GM12874 (cell line): ENCODE results near the gene KIAA1671.

Experiments used
- TF ChIP-seq, protein P1 (sequence below): IDR thresholded peaks from 2 replicates; pipeline ENCODE4 v1.5.1; 2011; ENCODE audit warnings: low read depth, mild to moderate bottlenecking, control low read depth, low read length, moderate library complexity; ENCODE audit not compliant: insufficient read depth

KIAA1671 gene

DNA sequence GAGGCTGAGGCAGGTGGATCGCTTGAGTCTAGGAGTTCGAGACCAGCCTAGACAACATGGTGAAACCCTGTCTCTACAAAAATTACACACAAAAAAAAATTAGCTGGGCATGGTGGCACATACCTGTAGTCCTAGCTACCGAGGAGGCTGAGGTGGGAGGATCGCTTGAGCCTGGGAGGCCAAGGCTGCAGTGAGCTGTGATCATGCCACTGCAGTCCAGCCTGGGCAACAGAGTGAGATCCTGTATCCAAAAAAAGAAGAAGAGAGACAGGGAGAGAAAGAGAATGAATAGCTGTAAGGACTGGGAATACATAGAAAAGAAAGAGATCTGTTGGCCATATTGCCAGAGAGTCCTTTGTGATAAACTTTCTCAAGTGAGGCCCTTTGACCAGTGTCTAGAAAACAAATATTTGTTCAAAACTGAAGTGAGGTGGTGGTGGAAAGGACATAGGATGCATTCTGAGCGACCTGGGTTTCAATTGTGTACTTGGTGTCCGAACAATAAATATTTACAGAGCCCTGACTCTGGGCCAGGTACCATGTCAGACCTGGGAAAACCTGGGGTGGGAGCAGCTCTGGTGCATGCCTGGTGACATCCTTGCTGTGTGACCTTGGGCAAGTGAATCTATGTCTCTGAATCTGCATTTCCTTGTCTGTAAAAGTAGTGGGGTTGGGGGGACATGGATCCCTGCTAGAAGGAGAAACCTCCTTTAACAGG lies 157.5 kb downstream of the KIAA1671 start:
- TF ChIP-seq, protein P1, sequence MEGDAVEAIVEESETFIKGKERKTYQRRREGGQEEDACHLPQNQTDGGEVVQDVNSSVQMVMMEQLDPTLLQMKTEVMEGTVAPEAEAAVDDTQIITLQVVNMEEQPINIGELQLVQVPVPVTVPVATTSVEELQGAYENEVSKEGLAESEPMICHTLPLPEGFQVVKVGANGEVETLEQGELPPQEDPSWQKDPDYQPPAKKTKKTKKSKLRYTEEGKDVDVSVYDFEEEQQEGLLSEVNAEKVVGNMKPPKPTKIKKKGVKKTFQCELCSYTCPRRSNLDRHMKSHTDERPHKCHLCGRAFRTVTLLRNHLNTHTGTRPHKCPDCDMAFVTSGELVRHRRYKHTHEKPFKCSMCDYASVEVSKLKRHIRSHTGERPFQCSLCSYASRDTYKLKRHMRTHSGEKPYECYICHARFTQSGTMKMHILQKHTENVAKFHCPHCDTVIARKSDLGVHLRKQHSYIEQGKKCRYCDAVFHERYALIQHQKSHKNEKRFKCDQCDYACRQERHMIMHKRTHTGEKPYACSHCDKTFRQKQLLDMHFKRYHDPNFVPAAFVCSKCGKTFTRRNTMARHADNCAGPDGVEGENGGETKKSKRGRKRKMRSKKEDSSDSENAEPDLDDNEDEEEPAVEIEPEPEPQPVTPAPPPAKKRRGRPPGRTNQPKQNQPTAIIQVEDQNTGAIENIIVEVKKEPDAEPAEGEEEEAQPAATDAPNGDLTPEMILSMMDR, result no peak

DNA sequence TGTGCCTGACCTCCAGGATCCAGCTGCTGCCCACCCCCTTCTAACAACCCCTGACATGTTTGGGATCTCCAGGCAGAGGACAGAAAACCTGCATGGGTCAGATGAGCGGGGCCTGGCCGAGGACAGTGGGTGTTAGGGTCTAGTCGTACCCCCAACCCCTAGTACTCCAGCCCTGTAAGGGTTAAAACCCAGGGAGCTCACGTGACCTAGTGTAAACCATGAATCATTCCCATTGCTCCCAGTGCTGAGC lies 158.0 kb downstream of the KIAA1671 start:
- TF ChIP-seq, protein P1, result no peak

DNA sequence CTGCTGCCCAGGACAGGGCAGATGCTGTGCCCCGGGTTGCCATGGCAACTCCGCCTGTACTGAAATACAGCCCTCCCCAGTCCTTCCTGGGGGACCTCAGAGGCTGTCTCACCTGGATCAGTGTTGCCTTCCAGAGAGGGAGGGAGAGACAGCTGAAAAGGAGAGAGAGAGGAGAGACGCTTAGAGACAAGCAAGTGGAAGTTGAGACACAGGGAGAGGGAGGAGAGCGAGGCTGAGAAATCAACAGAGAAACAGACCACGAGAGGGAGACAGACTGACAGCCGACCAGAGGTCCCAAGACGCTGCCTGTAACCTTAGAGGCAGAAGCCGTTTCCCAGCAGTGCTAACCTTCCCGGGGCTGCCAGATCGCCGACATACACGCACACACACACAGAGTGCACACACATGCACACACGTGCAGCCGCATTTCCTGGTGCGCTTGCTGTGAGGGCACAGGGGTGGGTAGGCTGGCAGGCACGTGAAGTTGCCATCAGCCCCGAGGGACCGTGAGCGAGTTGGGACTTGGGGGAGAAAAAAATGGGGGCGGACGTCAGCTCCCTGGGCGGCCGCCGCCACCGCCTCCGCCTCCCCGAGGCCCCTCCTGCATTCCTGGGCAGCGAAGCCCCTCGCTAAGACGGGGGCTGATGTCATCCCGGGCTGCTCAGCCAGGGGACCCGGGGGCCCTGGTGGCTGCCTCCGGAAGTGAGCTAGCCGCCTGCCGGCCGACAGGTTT lies 158.5 kb downstream of the KIAA1671 start:
- TF ChIP-seq, protein P1, result peak; percentile 63

DNA sequence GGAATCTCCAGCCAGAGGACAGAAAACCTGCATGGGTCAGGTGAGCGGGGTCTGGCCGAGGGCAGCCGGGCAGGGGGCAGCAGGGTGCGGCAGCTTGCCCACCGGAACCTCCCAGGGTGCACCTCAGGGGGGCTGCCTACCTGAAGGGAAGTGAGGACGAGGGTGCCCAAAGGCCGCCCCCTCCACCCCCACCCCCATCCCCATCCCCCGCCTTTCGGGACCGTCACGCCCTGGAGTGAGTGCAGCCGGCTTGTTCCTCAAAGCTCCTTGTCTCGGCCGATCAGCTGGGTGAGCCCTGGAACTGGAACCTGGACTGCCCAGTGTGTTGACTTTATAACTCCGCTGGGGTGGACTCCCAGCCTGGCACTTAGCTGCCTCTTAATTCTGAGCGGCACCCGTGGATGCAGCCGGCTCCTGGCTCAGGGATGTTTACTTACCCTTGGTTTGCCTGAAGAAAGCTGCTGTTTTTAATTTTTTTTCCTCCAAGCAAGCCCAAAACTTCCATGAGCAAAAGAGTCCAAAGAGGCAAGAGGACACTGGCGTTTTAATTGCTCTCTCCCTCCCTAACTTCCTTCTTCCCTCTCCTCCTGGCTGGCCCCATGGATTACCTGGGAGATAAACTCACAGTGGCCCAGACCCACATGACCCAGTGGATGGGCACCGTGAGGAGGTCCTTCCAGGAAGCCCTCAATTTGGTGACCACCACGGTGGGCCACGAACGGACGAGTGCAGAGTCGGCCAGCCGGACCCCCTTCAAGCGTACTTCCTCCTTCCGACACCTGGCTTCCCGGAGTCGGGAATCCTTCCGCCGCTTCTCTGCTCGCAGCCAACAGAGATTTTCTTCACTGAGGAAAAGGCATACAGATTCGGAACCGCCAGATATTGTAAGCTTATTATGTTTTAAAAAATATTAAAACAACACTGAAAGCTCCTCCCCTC lies 159.3 kb downstream of the KIAA1671 start:
- TF ChIP-seq, protein P1, result no peak

DNA sequence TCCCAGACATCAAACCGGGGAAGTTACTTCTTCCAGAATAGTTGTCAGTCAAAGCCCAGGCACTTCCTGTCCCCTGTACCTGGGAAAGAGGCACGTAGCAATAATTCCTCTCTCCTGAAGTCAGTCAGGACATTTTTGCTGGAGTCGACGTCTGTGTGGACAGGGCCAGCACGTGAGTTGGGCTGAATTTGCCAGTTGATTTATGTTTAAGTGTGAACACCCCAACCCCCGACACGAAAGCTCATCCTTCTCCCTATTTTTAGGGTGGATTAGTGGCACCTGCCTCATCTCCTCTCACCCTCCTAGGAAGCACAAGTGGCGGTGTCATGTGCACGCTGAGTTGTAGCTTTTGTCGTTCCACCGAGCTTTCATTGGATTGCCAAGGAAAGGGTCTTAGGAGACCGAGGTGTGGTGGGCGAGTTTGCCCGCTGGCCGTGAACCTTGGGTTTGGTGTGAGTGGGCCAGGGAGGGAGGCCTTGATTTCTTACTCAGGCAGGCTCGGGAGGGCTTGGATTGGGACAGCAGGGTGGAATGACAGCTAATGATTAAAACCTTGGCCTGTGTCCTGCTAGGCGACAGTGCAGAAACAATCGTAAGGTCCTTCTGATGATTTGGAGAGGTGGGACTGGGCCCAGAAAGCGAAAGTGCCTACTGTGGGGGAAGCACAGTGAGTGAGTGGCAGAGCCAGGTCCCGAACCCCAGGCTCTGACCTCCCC lies 160.2 kb downstream of the KIAA1671 start:
- TF ChIP-seq, protein P1, result no peak

DNA sequence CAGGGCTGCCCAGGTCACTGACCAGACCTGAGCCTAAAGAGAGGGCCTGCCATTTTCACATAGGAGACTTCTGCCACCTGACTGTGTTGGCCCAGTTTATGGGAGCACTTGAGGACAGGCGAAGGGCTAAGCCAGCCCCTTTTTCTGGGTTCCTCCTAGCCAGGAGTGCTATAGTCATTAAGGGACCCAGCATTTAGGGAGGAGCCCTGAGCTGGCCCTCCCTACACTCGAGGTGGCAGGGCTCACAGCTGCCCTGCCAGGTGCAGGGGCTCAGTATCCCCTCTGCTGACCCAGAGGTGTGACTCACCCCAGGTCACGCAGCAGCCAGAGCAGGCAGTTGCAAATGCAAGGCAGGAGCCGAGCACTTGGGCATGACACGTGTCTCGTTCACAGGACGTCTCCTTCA lies 160.8 kb downstream of the KIAA1671 start:
- TF ChIP-seq, protein P1, result no peak
